Measurements from ENCODE around the gene PHLDB2. TPM values are rescaled to one million over a fixed set of nuclear protein-coding genes. Genes with fewer than 3 reads are reported as not detected.
A peak's percentile ranks its signal among the peaks of the same experiment; 100 is the strongest.

PHLDB2 gene
- total RNA-seq, 1 experiment from 2014 or later, result 60.5 TPM

DNA sequence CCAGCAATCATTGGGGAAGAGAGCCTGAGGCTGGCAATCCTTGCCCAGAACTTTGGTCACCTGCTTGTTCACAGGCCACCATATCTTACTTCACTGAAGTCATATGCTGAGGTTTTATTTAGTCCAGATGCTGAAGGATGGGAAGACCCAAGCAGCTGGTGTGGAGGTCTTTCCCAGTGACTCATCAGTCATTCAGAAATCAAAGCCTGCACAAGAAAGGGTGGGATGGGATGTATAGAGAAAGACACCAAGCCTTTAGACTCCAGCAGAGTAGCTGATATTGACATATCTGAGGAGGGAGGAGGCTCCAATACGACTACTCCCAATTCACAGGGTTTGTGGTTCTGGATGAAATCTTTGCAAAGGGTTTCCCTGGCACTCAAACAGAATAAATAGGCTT lies 13.0 kb upstream of the PHLDB2 start:
- Histone ChIP-seq H3K36me3 (ENCODE audit: control insufficient read depth, insufficient read depth, low read length) (no peaks in the 10 kb centered on the region; the same call in 1 of the 2 replicates), H3K9me3 (no peaks in the 10 kb centered on the region), H3K27me3 (replicated peaks; ENCODE audit: control insufficient read depth, insufficient read depth, low read length) (no peaks in the 10 kb centered on the region), H3K4me3 (ENCODE audit: low read depth, low read length) (no peak overlapping the region), H3K4me1 (no peaks in the 10 kb centered on the region)
- intact Hi-C loops (cut with micrococcal nuclease; ENCODE audit: unreplicated experiment), result no loop called here
- POLR2A ChIA-PET, result no interaction called here
- CTCF ChIA-PET, result no interaction called here
- Mint-ChIP-seq H3K36me3 (ENCODE audit: insufficient read depth, unreplicated experiment) (peaks cover 11% of the 10 kb centered on the region), H3K27me3 (ENCODE audit: insufficient read depth, unreplicated experiment) (no peaks in the 10 kb centered on the region), H3K27ac (ENCODE audit: unreplicated experiment) (no peak overlapping the region), H3K4me3 (ENCODE audit: unreplicated experiment) (no peak overlapping the region), H3K4me1 (ENCODE audit: low read depth, unreplicated experiment) (peaks cover 20% of the 10 kb centered on the region), H3K9me3 (ENCODE audit: unreplicated experiment) (no peaks in the 10 kb centered on the region)
- no peak for DNase-seq
- no TSS peak for BruUV-seq (replicated peaks)
- TF ChIP-seq, protein P1, sequence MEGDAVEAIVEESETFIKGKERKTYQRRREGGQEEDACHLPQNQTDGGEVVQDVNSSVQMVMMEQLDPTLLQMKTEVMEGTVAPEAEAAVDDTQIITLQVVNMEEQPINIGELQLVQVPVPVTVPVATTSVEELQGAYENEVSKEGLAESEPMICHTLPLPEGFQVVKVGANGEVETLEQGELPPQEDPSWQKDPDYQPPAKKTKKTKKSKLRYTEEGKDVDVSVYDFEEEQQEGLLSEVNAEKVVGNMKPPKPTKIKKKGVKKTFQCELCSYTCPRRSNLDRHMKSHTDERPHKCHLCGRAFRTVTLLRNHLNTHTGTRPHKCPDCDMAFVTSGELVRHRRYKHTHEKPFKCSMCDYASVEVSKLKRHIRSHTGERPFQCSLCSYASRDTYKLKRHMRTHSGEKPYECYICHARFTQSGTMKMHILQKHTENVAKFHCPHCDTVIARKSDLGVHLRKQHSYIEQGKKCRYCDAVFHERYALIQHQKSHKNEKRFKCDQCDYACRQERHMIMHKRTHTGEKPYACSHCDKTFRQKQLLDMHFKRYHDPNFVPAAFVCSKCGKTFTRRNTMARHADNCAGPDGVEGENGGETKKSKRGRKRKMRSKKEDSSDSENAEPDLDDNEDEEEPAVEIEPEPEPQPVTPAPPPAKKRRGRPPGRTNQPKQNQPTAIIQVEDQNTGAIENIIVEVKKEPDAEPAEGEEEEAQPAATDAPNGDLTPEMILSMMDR (IDR thresholded peaks at IDR 0.05; ENCODE audit: insufficient read depth in 1 of 2, low read depth in 1 of 2, low read length in 1 of 2, severe bottlenecking in 1 of 2, unreplicated experiment in 1 of 2), result no peak

DNA sequence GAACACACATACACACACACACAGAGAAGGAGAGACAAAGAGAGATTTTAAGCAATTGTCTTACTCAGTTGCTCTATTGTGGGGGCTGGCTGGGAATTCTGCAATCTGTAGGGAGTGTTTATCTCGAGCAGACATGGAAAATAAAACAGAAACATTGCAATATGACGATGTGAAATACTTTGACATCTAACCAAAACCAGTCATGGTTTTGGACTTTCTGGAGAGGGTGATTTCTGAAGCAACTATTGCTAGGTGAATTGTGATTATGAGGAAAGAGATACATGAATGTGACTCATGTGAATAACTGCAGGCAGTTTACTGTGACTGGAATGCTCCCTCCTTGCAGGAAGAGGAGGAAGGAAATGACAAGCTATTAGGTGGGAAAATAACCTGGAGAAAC lies 12.3 kb upstream of the PHLDB2 start:
- H3K4me1 Mint-ChIP-seq (ENCODE audit: low read depth, unreplicated experiment), result peaks cover 23% of the 10 kb centered on the region
- intact Hi-C loops (cut with micrococcal nuclease; ENCODE audit: unreplicated experiment), result no loop called here
- no peaks in the 10 kb centered on the region for H3K27me3 Mint-ChIP-seq (ENCODE audit: insufficient read depth, unreplicated experiment)
- ChIA-PET CTCF (no interaction called here), POLR2A (no interaction called here)
- BruUV-seq (replicated peaks), result TSS peak; percentile 27
- H3K9me3 Mint-ChIP-seq (ENCODE audit: unreplicated experiment), result no peaks in the 10 kb centered on the region
- no peaks in the 10 kb centered on the region; the same call in 1 of the 2 replicates for H3K36me3 ChIP-seq (ENCODE audit: control insufficient read depth, insufficient read depth, low read length)
- H3K9me3 ChIP-seq, result no peaks in the 10 kb centered on the region
- no peak for DNase-seq
- TF ChIP-seq, protein P1 (IDR thresholded peaks at IDR 0.05; ENCODE audit: insufficient read depth in 1 of 2, low read depth in 1 of 2, low read length in 1 of 2, severe bottlenecking in 1 of 2, unreplicated experiment in 1 of 2), result no peak
- H3K27ac Mint-ChIP-seq (ENCODE audit: unreplicated experiment), result no peak overlapping the region
- no peak overlapping the region for H3K4me3 ChIP-seq (ENCODE audit: low read depth, low read length)
- peaks cover 11% of the 10 kb centered on the region for H3K36me3 Mint-ChIP-seq (ENCODE audit: insufficient read depth, unreplicated experiment)
- no peak overlapping the region for H3K4me3 Mint-ChIP-seq (ENCODE audit: unreplicated experiment)
- H3K27me3 ChIP-seq (replicated peaks; ENCODE audit: control insufficient read depth, insufficient read depth, low read length), result no peaks in the 10 kb centered on the region
- no peaks in the 10 kb centered on the region for H3K4me1 ChIP-seq

DNA sequence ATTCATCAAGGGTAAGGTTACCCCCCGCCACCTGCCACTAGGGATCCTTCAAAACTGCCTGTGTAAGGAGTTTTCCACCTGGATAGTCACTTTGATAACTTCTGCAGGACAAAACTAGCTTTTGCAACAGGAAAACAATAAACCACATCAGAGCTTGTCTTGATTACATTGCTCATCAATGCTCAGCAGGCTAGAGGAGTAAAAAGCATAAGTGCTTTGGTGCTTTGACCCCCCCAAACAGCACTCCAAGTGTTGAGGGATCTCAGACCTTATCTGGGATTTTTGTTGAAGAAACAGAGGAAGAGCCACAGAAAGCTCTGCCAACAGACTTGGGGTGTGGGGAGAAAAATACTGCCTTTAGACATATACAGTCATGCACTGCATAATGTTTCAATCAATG lies 10.8 kb upstream of the PHLDB2 start:
- peaks cover 26% of the 10 kb centered on the region for H3K4me1 Mint-ChIP-seq (ENCODE audit: low read depth, unreplicated experiment)
- POLR2A ChIA-PET, result no interaction called here
- H3K27me3 Mint-ChIP-seq (ENCODE audit: insufficient read depth, unreplicated experiment), result no peaks in the 10 kb centered on the region
- no peak overlapping the region for H3K27ac Mint-ChIP-seq (ENCODE audit: unreplicated experiment)
- CTCF ChIA-PET, result no interaction called here
- no peak overlapping the region for H3K4me3 Mint-ChIP-seq (ENCODE audit: unreplicated experiment)
- TF ChIP-seq, protein P1 (IDR thresholded peaks at IDR 0.05; ENCODE audit: insufficient read depth in 1 of 2, low read depth in 1 of 2, low read length in 1 of 2, severe bottlenecking in 1 of 2, unreplicated experiment in 1 of 2), result no peak
- H3K4me3 ChIP-seq (ENCODE audit: low read depth, low read length), result no peak overlapping the region
- no peak for DNase-seq
- intact Hi-C loops (cut with micrococcal nuclease; ENCODE audit: unreplicated experiment), result no loop called here
- H3K9me3 Mint-ChIP-seq (ENCODE audit: unreplicated experiment), result no peaks in the 10 kb centered on the region
- H3K27me3 ChIP-seq (replicated peaks; ENCODE audit: control insufficient read depth, insufficient read depth, low read length), result no peaks in the 10 kb centered on the region
- no TSS peak for BruUV-seq (replicated peaks)
- no peaks in the 10 kb centered on the region for H3K9me3 ChIP-seq
- H3K36me3 Mint-ChIP-seq (ENCODE audit: insufficient read depth, unreplicated experiment), result peaks cover 11% of the 10 kb centered on the region
- H3K36me3 ChIP-seq (ENCODE audit: control insufficient read depth, insufficient read depth, low read length), result no peaks in the 10 kb centered on the region; the same call in 1 of the 2 replicates
- H3K4me1 ChIP-seq, result 0 out of 2 replicates have a peak, but pooled peaks cover 4% of the 10 kb centered on the region

Measured in Caco-2 (cell line).